ENCODE results near the gene COMMD6.

GRCh38 chr13:75481176-75482069 lies 56.2 kb downstream of the COMMD6 start:
- TF ChIP-seq CTCF (IDR thresholded peaks at IDR 0.05; ENCODE audit: poor library complexity, severe bottlenecking) (no peak), POLR2AphosphoS5 (IDR thresholded peaks at IDR 0.05) (no peak), EP300 (conservative IDR thresholded peaks at IDR 0.05; ENCODE audit: poor library complexity, severe bottlenecking) (no peak), RAD21 (conservative IDR thresholded peaks at IDR 0.05) (no peak), REST (IDR thresholded peaks at IDR 0.05; ENCODE audit: borderline replicate concordance) (peak; percentile 16), TAF1 (IDR thresholded peaks at IDR 0.05; ENCODE audit: low read depth) (no peak), EZH2 (IDR thresholded peaks at IDR 0.05; ENCODE audit: borderline replicate concordance, insufficient read depth, low read length, poor library complexity, severe bottlenecking) (no peak), MXI1 (conservative IDR thresholded peaks at IDR 0.05; ENCODE audit: poor library complexity, severe bottlenecking) (no peak), SMC3 (conservative IDR thresholded peaks at IDR 0.05; ENCODE audit: poor library complexity) (no peak)

All from neural cell (in vitro differentiated cells).